Endothelial cell of umbilical vein (primary cell): Measurements from ENCODE around the gene ZDHHC7. TPM values are rescaled to one million over a fixed set of nuclear protein-coding genes. Genes with fewer than 3 reads are reported as not detected.

Source experiments
- BruUV-seq: library from RNA; stranded (reverse); fragments of 400-500 nt; replicated peaks from 2 replicates; lab custom pipeline; 2021; lab: Mats Ljungman, UMichigan
- CTCF ChIA-PET: fragments of 300-600, 350-600 bp; sonication (Branson Sonifier 250); formaldehyde crosslinking; loops from one replicate; lab custom pipeline; 2021; ENCODE audit warnings: antibody characterized with exemption, inconsistent platforms; lab: Charles Lee
- POLR2A ChIA-PET: fragments of 300-600, 350-600 bp; sonication (Branson Sonifier 250); formaldehyde crosslinking; loops from one replicate; lab custom pipeline; 2021; ENCODE audit warnings: antibody characterized with exemption, inconsistent platforms; lab: Charles Lee
- DNase-seq: peaks from one replicate; pipeline ENCODE4 v3.0.0-alpha.2; 2011; ENCODE audit warnings: low read depth, low spot score
- FAIRE-seq: peaks from 2 replicates; lab custom pipeline; 2011; peaks lifted over from hg19 to GRCh38; lab: Jason Lieb, UNC
- H2AFZ ChIP-seq: 2 replicates; pipeline ENCODE4 v1.6.0; 2012; ENCODE audit warnings: low read depth, low read length, control low read depth, inconsistent platforms
- H3K27ac ChIP-seq: 2 replicates; pipeline ENCODE4 v1.5.1; 2011; ENCODE audit warnings: low read depth, mild to moderate bottlenecking, control low read depth, low read length, moderate library complexity; ENCODE audit not compliant: insufficient read depth
- H3K27me3 ChIP-seq, 2 experiments: 2 replicates each; pipeline versions ENCODE4 v1.6.0 to v1.6.1; 2011; ENCODE audit warnings: low read length in 2 of 2, mixed read lengths in 1 of 2; ENCODE audit not compliant: control insufficient read depth in 2 of 2, insufficient read depth in 2 of 2
- H3K36me3 ChIP-seq, 2 experiments: 2 replicates in 1 of 2; 3 replicates in 1 of 2; pipeline ENCODE4 v1.5.1; 2011; ENCODE audit warnings: low read length in 2 of 2, mild to moderate bottlenecking in 1 of 2, moderate library complexity in 1 of 2; ENCODE audit not compliant: control insufficient read depth in 2 of 2, insufficient read depth in 2 of 2; ENCODE audit errors: extremely low read depth in 1 of 2
- H3K4me1 ChIP-seq: 3 replicates; pipeline ENCODE4 v1.5.1; 2011; ENCODE audit warnings: mild to moderate bottlenecking, low read length; ENCODE audit not compliant: control insufficient read depth, insufficient read depth; ENCODE audit errors: extremely low read depth
- H3K4me2 ChIP-seq: 2 replicates; pipeline ENCODE4 v1.6.1; 2011; ENCODE audit warnings: low read length, control low read depth, mixed read lengths; ENCODE audit not compliant: insufficient read depth
- H3K4me3 ChIP-seq, 3 experiments: fragments of 200-600 bp in 1 of 3; sonication (generic), shearing (Covaris generic) in 1 of 3; replicated peaks in 1 of 3; 2 replicates each; pipeline ENCODE4 v1.5.1; 2011 to 2016; ENCODE audit warnings: control low read depth in 3 of 3, low read length in 3 of 3, mild to moderate bottlenecking in 2 of 3, inconsistent platforms in 1 of 3, low read depth in 1 of 3, moderate library complexity in 1 of 3; ENCODE audit not compliant: insufficient read depth in 1 of 3
- H3K79me2 ChIP-seq: 2 replicates; pipeline ENCODE4 v1.6.0; 2012; ENCODE audit warnings: low read length, inconsistent platforms; ENCODE audit not compliant: control insufficient read depth, insufficient read depth
- H3K9ac ChIP-seq: replicated peaks from 2 replicates; pipeline ENCODE3; 2011; ENCODE audit warnings: low read length, control low read depth; ENCODE audit not compliant: insufficient read depth; ENCODE audit errors: extremely low read depth
- H3K9me1 ChIP-seq: replicated peaks from 3 replicates; pipeline ENCODE4 v1.6.0; 2011; ENCODE audit warnings: mild to moderate bottlenecking, low read length; ENCODE audit not compliant: control insufficient read depth, insufficient read depth; ENCODE audit errors: extremely low read depth
- H3K9me3 ChIP-seq: replicated peaks from 2 replicates; pipeline ENCODE4 v1.5.1; 2012; ENCODE audit warnings: low read length, inconsistent platforms; ENCODE audit not compliant: control insufficient read depth, insufficient read depth
- H4K20me1 ChIP-seq: replicated peaks from 2 replicates; pipeline ENCODE3; 2011; ENCODE audit warnings: mild to moderate bottlenecking, low read length; ENCODE audit not compliant: control insufficient read depth, insufficient read depth; ENCODE audit errors: extremely low read depth
- EZH2 ChIP-seq: IDR thresholded peaks from 2 replicates; pipeline ENCODE4 v1.6.1; 2012; ENCODE audit warnings: borderline replicate concordance, low read depth, mild to moderate bottlenecking, moderate library complexity, low read length, inconsistent platforms; ENCODE audit not compliant: severe bottlenecking
- FOS ChIP-seq: IDR thresholded peaks from 2 replicates; pipeline ENCODE4 v1.6.1; 2011; ENCODE audit warnings: mild to moderate bottlenecking, low read length, moderate library complexity, borderline replicate concordance; ENCODE audit not compliant: insufficient read depth
- GATA2 ChIP-seq: IDR thresholded peaks from 2 replicates; pipeline ENCODE4 v1.7.0; 2011; ENCODE audit warnings: low read depth, mild to moderate bottlenecking, moderate library complexity, mixed read lengths, low read length; ENCODE audit not compliant: insufficient read length, insufficient read depth
- JUN ChIP-seq: IDR thresholded peaks from 2 replicates; pipeline ENCODE4 v1.6.1; 2011; ENCODE audit warnings: borderline replicate concordance, low read depth; ENCODE audit not compliant: insufficient read length, insufficient read depth
- MYC ChIP-seq: IDR thresholded peaks from one replicate; pipeline ENCODE4 v1.6.1; 2011; ENCODE audit warnings: mild to moderate bottlenecking, low read depth, low read length
- POLR2A ChIP-seq: IDR thresholded peaks from 2 replicates; pipeline ENCODE4 v1.6.1; 2012; ENCODE audit warnings: low read depth, mild to moderate bottlenecking, control low read depth, low read length
- dilution Hi-C: fragments of 300-500 bp; cut with MboI; formaldehyde crosslinking; loops from one replicate; pipeline ENCODE4 v1.15.0; 2019; ENCODE audit warnings: low sequenced_read_pairs; ENCODE audit not compliant: extremely low pct_ligation_motif_present
- intact Hi-C: fragments of 100-400 bp; cut with micrococcal nuclease; formaldehyde crosslinking; loops from one replicate; pipeline ENCODE4 v1.10.0; 2022
- polyA plus RNA-seq, 4 experiments: library from polyadenylated mRNA; depleted of rRNA in 3 of 4; stranded (reverse) in 3 of 4; unstranded in 1 of 4; fragments of >200 nt; gene quantifications; 2 replicates each; pipeline versions ENCODE4 v1.2.1 to v1.2.3, GENCODE V29; 2011 to 2012; ENCODE audit warnings: missing spikeins in 1 of 4
- total RNA-seq: library from RNA; stranded (reverse); gene quantifications from 2 replicates; pipeline ENCODE4 v1.2.3, GENCODE V29; 2021
- TF ChIP-seq, protein P1 (sequence below): IDR thresholded peaks from 2 replicates; pipeline ENCODE4 v1.6.1; 2011; ENCODE audit not compliant: insufficient read depth, insufficient read length

Gene ZDHHC7
- total and polyA plus RNA-seq, 2 donors (not counting 3 experiments of a cell fraction or from before 2014, with no cell fraction given): 44.1 to 46.2 TPM

DNA sequence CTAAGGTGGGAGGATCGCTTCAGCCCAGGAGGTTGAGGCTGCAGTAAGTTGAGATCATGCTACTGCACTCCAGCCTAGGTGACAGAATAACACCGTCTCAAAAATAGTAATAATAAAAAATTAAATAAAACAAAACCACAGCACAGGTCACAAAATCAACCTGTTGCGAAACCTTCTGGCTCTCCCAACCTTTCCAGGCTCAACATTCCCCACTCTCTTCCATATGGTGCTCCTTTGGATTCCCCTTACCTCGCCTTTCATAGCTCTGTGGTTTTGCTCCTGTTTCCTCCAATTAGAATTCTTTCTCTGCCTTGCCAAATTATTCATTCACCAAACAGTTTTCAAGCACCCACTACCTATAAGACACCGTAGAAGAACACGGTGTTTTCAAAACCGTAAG lies 4.7 kb downstream of the ZDHHC7 start:
- Histone ChIP-seq H3K27me3 (no peaks in the 10 kb centered on the region), H3K4me3 (no peak overlapping the region), H3K9ac (no peak overlapping the region), H2AFZ (no peak overlapping the region), H3K4me2 (no peak overlapping the region), H3K27ac (no peak overlapping the region), H3K36me3 (no peaks in the 10 kb centered on the region), H3K79me2 (peaks cover 77% of the 10 kb centered on the region), H3K4me1 (peaks cover 10% of the 10 kb centered on the region), H3K9me3 (no peaks in the 10 kb centered on the region), H4K20me1 (no peaks in the 10 kb centered on the region), H3K9me1 (no peaks in the 10 kb centered on the region)
- intact Hi-C loops (no loop called here), dilution Hi-C loops (no loop called here)
- ChIA-PET CTCF (no interaction called here), POLR2A (no interaction called here)
- no TSS peak for BruUV-seq
- no peak for FAIRE-seq
- TF ChIP-seq GATA2 (no peak), EZH2 (no peak)
- no peak for DNase-seq

DNA sequence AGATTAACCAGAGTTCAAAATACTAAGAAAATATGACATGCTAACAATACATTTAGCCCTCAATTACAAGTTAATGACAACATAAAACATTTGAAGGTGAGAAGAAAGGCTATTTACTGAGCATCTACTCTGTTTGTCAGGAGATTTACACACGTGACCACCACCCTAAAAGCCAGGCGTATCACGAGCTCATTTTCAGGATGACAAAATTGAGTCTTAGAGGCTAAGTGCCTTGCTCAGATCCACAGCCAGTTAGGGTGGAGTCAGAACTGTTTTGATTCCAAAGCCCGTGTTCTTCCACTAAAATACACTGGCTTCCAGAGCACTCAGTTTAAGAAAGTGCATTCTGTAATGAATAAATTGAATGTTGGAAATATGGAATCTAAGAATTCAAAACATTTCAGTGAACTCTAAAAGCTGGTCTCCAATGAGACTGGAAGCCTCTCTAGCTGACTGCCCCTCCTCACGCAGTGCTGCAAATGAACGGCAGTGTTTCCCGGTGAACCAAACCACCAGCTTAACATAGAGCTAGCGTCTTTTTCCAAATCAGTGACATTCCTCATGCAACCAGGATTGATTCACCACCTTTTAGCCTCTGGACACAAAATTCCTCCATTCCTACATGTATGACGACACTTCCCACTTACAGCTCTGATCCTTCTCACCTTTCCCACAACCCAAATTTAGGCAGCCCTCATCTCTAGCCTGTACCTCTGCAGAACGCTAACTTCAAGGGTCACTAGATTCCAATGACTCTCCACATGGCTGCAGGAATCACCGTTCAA lies 5.9 kb downstream of the ZDHHC7 start:
- H2AFZ ChIP-seq: no peak overlapping the region
- dilution Hi-C loops (no loop called here), intact Hi-C loops (no loop called here)
- H3K4me1 ChIP-seq: peaks cover 8% of the 10 kb centered on the region
- DNase-seq (no peak), FAIRE-seq (peak; percentile 37)
- peaks cover 82% of the 10 kb centered on the region for H3K79me2 ChIP-seq
- POLR2A ChIA-PET: no interaction called here
- no peaks in the 10 kb centered on the region for H3K27me3 ChIP-seq
- H3K36me3 ChIP-seq: no peaks in the 10 kb centered on the region
- no peaks in the 10 kb centered on the region for H4K20me1 ChIP-seq
- no peaks in the 10 kb centered on the region for H3K9me1 ChIP-seq
- no peak overlapping the region for H3K27ac ChIP-seq
- CTCF ChIA-PET: interaction anchor here (1.4 to 1.5 kb wide), 2 partner anchors 35 to 81 kb away, joined by 6 read pairs; no protein-coding TSS in a partner anchor
- no peak overlapping the region for H3K9ac ChIP-seq
- no TSS peak for BruUV-seq
- H3K4me3 ChIP-seq: no peak overlapping the region
- no peak for TF ChIP-seq FOS
- TF ChIP-seq MYC: no peak
- TF ChIP-seq, protein P1, sequence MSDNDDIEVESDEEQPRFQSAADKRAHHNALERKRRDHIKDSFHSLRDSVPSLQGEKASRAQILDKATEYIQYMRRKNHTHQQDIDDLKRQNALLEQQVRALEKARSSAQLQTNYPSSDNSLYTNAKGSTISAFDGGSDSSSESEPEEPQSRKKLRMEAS: no peak
- TF ChIP-seq POLR2A: no peak
- TF ChIP-seq JUN: no peak
- no peak overlapping the region for H3K4me2 ChIP-seq
- no peaks in the 10 kb centered on the region for H3K9me3 ChIP-seq
